NCI-H2107 treated with DMSO at 0.1 percent for 48 hours (cell line): Measurements from ENCODE around the gene SNAPC2.
A peak's percentile ranks its signal among the peaks of the same experiment; 100 is the strongest.
"Not testable (repeated sequence)": the region's sequence is repeated elsewhere in the genome, so short reads cannot be mapped to it uniquely, and the experiment has no call there.

Experiments
- DNase-seq: peaks from one replicate; lab custom pipeline; 2025; ENCODE audit not compliant: unreplicated experiment; lab: John Stamatoyannopoulos, UW

The SNAPC2 gene

GRCh38 chr19:7921302-7921966 is 1.3 kb downstream of the SNAPC2 start:
- no peak for DNase-seq

- no peak for DNase-seq
Observed at GRCh38 chr19:7921967-7922835, 2.1 kb downstream of the SNAPC2 start.

GRCh38 chr19:7922836-7923195 is 2.7 kb downstream of the SNAPC2 start:
- DNase-seq: no peak

- no peak for DNase-seq
Observed at GRCh38 chr19:7923295-7924191, 3.4 kb downstream of the SNAPC2 start.

- no peak for DNase-seq
Observed at GRCh38 chr19:7924241-7924640, 4.1 kb downstream of the SNAPC2 start.

- DNase-seq: no peak
Observed at GRCh38 chr19:7924651-7925170, 4.6 kb downstream of the SNAPC2 start.

- no peak for DNase-seq
Observed at GRCh38 chr19:7925171-7925851, 5.2 kb downstream of the SNAPC2 start.

GRCh38 chr19:7926021-7926726 is 6.0 kb downstream of the SNAPC2 start, which contains the start of gene CTXN1:
Gene CTXN1, minus strand, starts transcription at chr19:7926135. Its CDS starts 597 bp downstream, at chr19:7925538.
- no peak for DNase-seq

- DNase-seq: no peak
Observed at GRCh38 chr19:7926727-7927604, 6.8 kb downstream of the SNAPC2 start.

- DNase-seq: no peak
Observed at GRCh38 chr19:7927605-7928333, 7.6 kb downstream of the SNAPC2 start.

- no peak for DNase-seq
Observed at GRCh38 chr19:7928334-7928706, 8.2 kb downstream of the SNAPC2 start.

- DNase-seq: peak; percentile 8
Observed at GRCh38 chr19:7928741-7929701, 8.9 kb downstream of the SNAPC2 start.

- not testable (repeated sequence) for DNase-seq
Observed at GRCh38 chr19:7930030-7930429, 9.9 kb downstream of the SNAPC2 start.

- no peak for DNase-seq
Observed at GRCh38 chr19:7930765-7931164, 10.6 kb downstream of the SNAPC2 start.

GRCh38 chr19:7931221-7932061 is 11.3 kb downstream of the SNAPC2 start:
- DNase-seq: no peak

GRCh38 chr19:7932276-7932929 is 12.3 kb downstream of the SNAPC2 start:
- no peak for DNase-seq
